HG03521 (cell line): Measurements from ENCODE around the gene FAM222A.

ENCODE experiments used
- ATAC-seq: cut with Tn5 transposase; IDR thresholded peaks from one replicate; pipeline ENCODE4 v1.9.1; 2021; ENCODE audit warnings: mild to moderate bottlenecking, moderate library complexity; ENCODE audit not compliant: unreplicated experiment

The FAM222A gene

DNA sequence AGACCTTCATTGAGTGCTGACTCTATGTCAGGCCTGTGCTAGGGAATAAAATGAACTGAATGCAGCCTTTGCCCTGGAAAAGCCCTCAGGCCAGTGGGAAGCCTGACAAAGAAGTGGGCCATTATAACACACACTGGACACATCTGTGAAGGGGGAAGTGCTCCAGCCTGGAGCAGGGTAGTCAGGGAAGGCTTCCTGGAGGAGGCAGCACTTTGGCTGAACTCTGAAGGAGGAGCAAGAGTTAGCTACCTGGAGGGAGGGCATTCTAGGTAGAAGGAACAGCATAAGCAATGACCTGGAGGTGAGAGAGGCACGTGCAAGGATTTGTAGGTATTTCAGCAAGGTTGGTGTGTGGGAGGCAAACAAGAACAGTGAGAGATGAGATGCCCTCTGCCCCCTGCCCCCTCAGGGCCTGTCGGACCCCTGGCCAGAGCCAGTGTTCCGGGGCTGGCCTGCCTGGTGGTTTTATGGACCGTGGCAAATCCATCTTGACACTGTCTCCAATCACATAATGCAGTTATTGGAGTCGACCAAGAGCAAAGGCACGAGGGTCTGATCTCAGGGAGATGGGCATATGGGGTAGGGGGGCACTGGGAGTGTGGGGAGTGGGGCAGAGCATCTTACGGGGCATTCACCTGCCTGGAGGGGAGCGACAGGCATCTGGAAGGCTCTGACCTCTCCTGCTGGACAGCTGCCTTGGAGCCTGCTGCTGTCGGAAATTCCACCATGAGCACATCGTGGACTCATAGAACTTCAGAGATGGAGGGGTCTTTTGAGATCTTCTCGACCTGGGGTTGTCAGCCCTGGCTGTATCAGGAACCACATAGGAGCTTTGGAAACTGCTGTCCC lies 2.7 kb upstream of the FAM222A start:
- no peak for ATAC-seq

DNA sequence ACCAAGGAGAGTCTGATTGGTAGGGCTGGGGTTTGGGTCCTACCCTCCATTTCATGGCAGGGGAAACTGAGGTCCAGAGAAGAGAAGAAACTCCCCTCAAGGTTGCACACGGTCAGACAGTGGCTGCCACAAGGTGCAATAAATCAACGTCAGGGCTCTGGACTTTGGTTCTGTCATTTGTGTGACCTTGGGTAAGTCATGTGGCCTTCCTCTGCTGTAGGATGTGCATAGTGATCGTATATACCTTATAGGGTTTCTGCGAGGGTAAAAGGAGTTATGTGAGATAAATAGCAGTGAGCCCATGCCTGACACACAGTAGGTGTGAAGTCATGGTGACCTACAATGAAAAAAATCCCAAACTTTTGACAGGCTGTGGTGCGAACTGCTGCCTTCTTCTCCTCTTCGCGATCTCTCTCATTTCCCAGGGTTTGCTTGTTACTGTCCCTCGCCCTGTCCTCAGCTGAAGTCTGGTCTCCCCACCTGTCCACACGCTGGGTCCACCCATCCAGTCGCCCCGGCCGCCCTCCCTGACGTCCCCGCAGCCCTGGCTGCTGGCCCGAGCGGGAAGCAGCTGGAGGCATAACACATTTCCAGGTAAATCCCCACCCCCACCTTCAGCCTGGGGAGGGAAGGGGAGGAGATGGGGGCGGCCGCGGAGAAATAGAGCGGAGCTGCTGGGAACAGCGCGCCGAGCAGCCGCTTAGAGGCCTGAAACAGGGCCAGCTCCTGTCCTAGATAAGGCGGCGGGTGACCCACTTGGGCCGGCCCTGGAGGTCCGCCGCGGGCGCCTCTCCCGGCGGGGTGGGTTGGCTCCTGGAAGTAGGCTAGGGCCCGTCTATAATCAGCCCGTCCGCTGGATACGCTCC lies 1.8 kb upstream of the FAM222A start:
- ATAC-seq, result no peak

DNA sequence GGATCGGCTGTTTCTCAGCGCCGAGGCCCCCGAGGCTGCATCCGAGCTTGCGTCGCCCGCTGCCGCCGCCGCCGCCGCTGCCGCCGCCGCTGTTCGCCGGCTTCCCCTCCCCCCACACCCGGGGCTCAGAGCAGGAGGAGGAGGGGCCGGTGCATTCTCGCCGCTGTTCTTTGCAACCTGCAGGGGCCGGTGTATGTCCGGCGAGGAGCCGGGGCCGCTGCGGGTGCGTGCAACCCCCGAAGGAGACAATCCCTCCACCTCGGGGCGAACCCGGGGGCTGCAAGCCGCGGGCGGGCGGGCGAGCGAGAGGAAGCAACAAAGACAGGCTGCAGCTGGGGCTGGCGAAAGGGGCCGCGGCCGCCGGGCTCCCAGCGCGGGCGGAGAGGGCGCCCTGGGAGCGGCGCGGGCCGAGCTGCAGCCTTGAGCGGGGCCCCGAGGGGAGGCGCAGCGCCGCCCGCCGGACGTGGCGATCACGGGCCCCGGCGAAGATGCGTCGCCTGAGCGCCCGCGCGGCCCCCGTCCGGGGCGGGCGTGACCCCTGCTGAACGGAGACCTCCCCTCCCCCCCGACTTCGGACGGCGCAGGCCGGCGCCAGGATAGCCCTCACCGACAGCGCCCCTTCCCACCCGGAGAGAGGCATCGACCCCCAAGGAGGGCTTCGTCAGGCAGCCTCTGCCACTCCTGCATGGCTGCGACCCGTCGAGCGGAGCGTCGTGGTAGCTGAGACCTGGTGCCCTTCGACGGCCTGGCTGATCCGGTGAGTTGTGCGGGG lies 702 bp downstream of the FAM222A start:
- ATAC-seq, result peak; percentile 18

DNA sequence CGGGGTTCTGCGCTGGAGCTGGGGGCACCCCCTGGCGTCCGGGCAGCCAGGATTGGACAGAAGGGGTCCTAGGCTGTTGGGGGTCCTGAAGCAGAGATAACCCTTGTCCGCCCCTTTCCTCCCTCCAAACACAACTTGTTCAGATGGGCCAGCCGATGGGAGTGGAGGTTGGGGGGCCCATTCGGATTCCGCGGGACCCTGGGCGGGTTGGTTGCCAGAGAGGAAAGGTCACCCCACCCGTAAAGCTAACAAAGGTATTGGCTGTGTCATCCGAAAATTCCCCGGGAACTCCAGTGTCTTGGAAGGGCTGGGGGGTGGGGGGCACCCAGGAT lies 1.3 kb downstream of the FAM222A start:
- no peak for ATAC-seq

DNA sequence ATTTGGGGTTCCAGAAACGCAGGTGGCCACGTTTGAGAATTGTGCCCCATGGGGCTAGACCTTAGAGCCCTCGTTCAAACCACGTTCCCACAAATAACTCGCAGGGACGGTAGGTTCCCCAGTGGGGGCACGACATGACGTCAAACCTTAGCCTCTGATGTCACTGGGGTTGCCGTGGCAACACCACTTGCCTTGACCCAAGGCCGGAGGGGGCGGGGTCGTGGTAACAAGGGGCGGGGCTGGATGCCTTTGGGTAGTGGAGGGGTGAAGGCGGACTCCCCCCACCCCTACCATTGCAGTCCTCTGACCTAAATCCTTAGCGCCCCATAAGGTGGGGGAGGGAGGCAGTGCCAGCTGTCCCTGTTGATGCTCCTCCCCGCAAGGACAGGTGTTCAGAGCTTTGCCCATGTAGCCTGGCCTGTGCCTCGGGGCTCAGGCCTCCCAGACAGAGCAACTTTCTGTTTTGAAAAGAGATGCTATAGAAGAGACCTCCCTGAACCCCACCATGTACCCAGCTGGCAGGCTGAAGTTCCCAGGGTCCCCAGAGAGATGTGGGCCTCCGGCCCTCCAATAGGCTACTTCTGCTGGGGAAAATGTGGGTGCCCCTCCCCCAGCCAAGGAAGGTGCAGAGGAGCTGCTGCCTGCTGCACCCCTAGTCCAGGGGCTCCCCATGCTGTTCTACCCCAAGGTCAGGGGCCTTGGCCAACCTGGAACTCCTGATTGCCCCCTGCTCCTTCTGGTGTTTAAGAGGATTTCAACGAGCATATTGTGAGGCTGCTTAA lies 1.9 kb downstream of the FAM222A start:
- no peak for ATAC-seq

DNA sequence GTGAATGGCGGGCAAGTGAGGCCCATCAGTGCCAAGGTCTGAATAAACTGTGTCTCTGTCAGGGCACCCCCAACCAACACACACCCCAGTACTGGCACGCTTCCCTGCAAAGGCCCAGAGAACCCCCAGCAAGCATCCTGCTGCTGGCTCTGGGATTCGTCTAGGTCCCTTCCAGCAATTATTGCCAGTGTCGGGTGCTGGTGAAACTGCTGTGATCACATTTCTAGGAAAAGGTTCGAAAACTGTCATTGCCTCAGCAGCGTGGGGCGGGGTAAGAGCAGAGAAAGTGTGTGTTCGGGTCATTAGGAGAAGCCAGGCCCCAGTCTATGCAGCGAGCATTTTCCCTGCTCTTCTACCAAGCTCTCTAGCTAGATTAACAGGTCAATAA lies 2.5 kb downstream of the FAM222A start:
- no peak for ATAC-seq

DNA sequence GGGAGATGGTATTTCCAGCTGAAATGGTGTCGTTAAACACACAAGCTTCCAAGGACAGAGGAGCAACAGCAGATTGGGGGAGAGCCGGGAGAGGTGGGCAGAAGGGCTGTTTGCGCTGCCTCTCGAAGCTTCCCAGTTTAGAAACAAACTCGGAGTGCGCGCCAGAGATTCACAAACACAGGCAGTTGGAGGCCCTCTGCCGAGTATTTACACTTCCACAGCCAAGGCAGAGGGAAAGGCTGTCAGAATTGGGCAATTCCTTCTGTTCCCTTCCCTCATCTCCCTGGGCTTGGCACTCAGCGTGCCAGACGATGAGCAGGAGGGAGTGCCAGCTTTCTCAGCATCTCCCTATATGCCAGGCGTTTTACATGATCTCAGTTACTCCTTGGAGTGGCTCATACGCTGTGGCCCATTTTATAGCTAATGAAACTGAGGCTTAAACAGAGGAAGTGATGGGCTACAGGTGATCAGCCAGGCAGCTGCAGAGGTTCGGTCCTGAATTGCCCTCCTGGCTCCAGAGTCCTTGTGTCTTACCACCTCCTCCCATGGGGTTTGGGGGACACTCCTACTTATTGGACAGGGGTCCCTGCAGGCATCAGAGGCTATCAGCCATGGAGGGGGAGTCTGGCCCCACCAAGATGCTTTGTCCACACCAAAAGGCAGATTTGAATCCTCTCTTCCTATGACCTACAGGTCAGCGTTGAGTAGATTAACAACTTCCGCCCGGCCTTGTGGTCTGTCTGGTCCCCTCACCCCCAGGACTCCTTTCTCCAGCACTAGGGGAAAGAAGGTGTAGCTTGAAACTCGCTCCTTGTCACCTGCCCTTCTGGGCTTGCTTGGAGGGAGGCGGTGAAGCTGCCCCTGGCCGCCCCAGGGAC lies 3.1 kb downstream of the FAM222A start:
- no peak for ATAC-seq

DNA sequence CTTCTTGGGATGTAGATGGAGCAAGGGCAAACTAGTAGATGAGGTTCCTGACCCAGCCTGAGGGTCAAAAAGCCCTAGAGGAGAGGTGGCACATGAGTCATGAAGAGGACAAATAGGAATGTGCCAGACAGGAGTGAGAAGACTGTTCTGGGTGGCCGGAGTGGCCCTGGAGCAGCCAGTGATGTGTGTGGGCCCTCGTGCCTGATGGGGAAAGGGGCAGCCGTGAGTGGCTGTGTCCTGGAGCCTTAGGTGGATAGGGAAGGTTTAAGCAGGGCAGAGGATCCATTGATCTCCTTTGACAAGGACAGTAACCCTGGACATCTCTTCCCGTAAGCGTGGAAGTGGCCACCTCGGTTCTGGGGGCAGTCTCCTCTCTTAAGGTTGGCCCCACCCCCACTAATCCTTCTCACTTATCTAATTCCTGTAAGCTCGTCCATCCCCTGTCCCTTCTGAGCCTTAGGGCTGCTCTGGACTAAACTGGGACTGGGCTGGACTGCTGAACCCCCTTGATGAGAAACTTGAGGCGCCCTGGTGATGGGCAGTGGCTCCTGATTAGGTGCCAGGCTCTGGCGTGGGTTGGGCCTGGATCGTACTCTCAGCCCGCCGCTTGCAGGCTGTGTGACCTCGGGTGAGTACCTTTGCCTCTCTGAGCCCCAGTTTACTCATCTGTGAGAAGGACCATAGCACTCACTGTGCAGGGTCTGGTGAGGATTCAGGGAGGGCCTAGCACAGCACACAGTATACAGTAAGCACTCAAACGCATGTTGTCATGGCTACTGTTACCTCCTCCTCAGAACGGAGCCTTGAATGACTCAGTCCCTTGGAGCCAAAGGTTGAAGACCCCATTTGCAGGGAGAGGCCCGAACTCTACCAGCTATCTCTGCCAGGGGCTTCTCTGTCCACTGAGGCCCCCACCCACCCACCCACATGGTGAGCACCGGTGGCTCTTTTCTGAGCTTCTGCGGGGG lies 4.0 kb downstream of the FAM222A start:
- no peak for ATAC-seq

DNA sequence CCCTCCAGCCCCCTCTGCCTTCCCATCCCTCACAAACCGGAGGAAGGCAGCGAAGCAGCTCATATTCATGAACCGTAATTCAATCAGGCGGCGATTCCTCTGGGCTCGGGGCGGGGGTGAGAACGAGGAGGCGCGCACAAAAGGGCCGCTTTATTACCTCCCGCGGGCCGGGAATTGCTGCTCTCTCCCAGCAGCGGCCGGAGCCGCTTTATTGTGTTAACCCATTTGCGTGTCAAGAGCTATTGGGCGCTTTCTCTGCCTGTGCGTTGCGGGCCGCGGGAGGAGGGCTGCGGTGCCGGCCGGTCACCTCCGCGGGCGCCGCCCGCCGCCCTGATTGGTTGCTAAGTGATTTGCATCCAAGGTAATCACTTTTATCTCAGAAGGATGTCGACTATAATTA lies 4.8 kb downstream of the FAM222A start:
- ATAC-seq, result no peak

DNA sequence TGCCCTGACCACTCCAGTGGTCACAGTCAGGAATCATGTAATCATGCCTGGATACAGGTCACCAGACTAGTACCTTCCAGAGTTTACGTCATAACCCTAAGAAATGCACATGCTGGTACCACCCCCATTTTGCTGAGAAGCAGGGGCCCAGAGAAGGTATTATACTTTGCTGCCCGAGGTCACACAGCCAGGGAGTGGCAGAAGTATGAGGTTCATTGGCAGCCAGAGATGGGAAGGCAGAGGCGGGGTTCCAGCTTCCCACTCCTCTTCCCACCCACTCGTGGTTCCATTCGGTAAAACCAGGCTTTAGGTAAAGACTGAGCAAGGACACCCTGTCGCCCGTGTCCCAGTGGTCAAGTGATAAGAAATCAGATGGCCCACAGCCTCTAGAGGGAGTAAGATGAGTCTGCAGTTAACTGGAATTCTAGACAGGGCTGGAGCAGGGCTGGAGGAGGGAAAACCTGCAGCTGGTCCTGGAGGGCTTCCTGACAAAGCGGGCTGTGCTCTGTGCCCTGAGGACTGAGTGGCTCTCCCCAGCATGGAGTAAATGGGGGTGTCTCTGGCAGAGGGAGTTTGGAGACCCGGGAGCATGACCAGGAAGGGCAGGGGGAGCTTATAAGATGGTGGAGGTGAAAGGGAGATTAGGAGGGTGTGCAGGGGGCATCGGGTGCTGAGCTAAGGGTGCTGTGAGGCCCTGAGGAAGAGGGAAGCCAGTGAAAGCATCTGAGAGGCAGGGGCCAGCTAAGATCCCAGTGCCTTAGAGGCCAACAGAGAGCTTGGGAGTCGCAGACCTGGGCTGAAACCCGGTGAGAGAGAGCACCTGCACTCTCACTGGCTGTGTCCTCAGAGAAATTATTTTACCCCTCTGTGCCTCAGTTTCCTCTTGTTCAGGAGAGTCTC lies 5.7 kb downstream of the FAM222A start:
- ATAC-seq, result no peak

DNA sequence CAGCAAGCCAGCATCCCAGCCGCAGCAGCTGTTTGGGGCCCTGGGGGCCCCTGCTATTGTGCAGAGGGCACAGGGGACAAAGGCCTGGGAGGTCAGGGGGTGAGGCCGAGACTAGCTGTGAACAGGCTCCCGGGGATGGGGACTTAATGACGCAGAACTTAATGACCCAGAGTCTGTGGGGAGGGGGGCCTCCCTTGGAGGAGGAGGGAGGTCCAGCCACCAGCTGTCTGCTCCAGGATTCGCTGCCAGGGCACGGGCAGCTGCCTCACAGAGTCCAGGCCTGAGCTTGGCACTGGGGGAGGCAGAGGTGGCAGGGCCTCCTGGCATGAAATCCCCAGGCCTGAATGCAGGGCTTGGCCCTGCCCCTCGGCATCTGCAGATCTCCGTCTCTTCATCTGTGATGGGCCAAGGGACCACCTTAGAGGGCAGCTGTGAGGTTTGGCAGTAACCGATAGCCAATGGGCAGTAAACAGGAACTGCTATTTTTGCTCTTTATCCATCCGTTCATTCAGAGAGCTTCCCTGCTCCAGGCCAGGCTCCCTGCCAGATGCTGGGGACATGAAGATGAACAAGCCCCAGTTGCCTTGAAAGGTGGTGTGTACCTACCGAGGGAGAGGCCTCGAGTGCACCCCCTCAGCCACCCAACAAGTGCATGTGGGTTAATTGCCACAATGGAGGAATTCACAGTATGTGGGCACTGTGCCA lies 6.7 kb downstream of the FAM222A start:
- no peak for ATAC-seq

DNA sequence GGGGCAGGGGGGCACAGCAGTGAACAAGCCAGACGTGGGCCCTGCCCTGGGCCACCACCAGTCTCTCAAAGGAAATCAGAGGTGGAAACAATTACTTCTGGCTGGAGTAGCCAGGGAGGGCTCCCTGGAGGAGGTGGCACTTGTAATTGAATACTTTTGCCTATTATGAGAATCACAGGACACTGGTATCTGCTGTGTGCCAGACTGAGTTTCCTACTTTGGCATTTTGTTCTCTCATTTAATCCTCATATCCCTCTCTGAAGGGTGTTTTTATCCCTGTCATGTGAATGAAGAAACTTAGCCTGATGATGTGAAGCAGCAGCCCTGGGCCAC lies 7.2 kb downstream of the FAM222A start:
- no peak for ATAC-seq

DNA sequence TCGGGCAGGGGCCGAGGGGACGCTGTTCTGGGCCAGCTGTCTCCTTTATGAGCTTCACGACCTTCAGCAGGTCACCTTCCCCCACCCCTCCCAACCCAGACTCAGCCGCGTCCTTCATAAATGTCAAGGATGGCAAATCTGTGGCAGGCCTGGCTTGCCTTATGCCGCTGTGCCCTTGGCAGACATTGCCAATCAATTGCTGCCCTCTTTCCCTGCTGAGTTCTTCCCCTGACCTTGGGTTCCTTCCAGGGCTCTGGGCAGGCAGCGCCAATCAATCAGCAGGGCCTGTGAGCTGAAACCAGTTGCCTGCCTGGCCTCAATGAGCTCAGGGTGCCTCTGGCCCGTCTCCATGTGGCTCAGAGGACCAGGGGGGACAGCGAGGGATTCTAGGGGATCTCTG lies 7.7 kb downstream of the FAM222A start:
- ATAC-seq, result no peak

DNA sequence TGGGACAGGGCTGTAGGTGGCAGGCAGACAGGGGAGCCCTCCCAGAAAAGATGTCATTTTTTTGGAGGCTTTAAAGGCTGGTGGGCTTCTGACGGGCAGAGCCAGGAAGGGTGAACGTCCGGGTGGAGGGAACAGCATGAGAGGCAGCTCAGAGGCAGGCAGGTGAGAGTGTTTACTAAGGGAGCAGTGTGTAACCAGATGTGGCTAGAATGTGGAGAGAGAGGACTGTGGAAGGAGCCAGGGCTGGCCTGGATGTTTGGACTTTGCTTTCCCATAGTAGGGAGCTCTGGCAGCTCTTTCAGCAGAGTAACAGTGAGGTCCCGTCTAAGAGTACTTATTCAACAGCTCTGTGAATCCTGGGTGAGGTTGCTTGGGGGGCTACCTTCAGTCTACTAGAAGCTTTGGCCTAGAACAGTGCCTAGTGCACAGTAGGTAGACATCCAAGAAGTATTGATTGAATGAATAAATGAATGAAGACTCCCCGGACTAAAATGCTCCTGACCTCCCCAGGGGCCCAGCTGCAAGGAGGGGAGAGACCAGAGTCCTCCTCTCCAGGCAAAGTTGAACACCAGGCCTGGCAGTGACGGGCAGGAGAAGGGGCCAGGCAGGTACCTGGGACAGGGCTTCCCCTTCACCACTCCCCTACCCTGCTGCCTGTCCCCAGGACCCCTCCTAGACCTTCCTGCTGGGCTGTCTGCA lies 8.5 kb downstream of the FAM222A start:
- no peak for ATAC-seq

DNA sequence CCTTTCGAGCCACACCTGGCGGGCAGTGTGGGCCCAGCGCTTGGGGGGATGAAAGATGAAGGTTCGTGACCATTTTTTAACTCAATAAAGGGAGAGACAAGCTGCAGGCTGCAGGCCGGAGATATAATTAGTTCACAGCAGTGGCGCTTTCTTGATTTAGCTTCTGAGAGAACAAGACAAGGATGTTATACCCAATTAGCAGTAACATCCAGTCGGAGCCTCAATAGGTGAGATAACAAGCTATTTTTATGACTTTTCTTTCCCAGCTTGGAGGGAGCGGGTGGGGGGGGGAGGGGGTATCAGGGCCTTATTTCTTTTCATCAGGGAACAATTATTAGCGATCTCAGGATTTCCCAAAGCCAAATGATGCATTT lies 9.1 kb downstream of the FAM222A start:
- no peak for ATAC-seq

DNA sequence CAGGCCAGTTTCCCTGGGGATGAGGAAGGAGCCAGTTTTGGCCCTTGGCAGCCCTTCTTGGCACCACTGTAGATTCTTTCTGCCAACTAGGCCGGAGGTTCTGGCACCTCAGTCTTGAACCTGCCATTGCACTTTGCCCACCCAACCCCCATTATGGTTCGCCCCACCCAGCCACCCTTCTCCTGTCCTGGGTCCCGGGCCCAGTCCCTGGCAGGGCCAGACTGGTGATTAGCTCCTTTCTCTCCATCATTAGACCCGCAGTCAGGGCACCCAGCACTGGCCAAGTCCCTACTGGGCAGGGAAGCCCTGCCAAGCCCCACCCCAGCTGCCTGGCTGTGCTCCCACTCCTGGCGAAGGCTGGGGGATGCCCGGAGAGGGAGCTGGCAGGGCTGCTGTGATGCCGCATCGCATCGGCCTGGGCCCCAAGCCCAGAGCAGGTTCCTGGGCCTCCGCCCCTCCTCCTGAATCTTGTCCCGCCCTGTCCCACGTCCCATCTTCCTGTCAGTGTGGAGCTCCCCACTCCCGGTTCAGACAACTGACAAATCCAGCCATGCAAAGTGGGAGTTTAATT lies 9.8 kb downstream of the FAM222A start:
- ATAC-seq, result no peak
